HL-60/S4 (cell line): ENCODE data around the gene OCA2.

Source experiments
- in situ Hi-C: fragments of 300-500 bp; cut with MboI; formaldehyde crosslinking; loops from 2 replicates; pipeline ENCODE4 v1.14.3; 2022; ENCODE audit warnings: low sequenced_read_pairs

Gene OCA2

DNA sequence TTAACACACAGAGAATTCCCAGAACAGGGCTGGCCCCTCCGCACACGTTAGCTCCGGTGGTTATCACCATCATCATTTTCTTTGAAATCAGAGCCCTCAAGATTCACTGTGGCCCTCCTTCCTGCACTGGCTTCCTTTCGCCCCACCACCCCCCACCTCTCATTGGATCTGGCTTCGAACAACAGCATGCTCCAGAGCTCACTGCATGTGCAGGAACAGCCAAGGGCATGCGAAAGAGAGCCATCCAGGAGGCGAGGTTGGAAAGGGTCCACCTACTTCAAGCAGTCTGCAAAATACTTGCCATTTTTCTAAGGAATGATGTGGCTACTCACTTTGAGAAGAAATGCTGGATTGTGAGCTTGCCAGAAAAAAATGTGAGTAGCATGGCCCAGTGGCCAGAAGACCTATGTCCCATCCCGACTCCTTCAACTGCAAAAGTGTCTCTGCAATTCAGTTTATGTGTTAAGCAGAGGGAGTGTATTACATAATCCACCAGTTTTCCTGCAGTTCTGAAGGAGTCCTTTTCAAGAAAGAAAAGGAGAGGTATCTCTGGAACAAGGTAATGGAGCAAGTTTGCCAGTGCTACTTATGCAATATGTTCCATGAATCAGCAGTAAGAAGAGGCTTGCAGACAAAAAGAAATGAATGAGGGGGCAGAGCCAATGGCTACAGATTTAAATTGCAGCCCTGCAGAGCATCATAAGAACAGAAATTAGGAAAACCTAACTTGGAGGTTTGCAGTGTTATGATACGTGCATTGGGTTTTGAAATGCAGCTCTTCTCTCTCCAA is 92.8 kb downstream of the OCA2 start:
- in situ Hi-C loops = no loop called here

GRCh38 chr15:28005004-28005527 is 94.0 kb downstream of the OCA2 start:
- in situ Hi-C loops = no loop called here

GRCh38 chr15:28004143-28005003 is 94.7 kb downstream of the OCA2 start:
- in situ Hi-C loops = no loop called here

DNA sequence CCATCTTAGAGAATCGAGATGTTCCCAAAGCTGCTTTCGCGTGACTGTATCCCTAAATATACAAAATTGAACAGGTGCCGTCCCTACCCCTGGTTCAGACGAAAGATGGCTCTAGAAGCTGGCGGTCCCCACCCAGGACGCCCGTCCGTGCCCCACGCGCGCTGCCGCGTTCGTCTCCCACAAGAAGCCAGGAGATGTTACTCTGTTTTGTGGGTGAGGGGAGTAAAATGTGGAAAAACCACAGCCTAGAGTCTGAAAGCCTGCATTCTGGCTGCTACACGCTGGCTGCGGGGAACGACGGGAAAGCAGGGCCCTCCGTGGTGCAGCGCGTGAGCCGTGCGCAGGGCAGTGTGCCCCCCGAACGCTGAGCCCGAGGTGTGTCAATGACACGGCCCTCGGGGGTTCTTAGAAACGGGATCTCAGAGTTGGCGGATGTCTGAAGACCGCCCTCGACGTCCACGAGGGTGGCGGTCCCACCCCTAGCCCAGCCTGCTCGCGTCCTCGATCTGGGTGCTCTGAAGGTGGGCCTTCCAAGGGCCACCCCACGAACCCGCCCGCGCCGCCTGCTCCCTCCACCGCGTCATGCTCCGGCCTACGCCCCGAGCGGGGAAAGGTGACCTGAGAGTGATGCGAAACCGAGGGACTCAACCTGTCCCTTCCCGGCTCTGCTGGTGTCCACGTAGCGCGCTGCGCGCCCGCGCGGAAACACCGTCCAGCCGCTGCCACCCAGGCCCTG is 95.6 kb downstream of the OCA2 start:
- in situ Hi-C loops = no loop called here

GRCh38 chr15:28002867-28003266 is 96.2 kb downstream of the OCA2 start:
- in situ Hi-C loops = no loop called here

DNA sequence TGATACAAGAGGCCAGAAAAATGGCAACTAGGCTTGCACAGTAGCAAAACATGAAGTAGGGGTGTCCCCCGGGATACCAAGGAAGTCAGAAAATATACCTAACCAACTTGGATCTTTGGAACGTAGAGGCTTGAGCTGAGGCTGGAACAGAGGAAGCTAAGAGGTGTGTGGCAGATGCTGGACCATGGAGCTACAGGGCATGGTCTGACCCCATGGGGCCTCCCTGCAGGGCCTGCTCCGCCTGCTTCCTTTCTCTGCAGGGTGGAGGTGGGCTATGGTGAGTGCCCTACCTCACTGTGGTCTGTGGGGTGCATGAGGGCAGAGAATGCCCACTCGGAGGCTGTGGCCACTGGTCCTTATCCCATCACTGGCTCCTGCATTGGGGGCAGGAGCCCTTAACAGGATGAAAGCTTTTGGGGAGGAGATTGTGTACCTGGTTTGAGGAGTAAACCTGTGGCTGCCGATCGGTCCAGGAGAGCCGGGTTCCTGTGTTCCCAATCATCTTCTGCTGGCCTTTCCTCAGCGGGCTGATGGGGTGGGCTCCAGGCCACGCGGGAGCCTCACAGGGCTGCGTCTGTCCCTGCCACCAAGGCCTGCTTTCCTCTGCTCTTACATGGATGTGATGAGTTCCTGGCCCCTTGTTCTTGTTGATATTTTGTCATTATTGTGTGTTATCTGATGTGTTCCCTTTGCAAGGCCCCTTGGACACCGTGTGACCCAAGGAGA is 96.8 kb downstream of the OCA2 start:
- in situ Hi-C loops = no loop called here

- in situ Hi-C loops = no loop called here
Observed at GRCh38 chr15:28001641-28002040, 97.5 kb downstream of the OCA2 start.

GRCh38 chr15:27993996-27994780 is 104.9 kb downstream of the OCA2 start:
- in situ Hi-C loops = no loop called here

- in situ Hi-C loops = no loop called here
Observed at GRCh38 chr15:27993544-27993943, 105.6 kb downstream of the OCA2 start.

DNA sequence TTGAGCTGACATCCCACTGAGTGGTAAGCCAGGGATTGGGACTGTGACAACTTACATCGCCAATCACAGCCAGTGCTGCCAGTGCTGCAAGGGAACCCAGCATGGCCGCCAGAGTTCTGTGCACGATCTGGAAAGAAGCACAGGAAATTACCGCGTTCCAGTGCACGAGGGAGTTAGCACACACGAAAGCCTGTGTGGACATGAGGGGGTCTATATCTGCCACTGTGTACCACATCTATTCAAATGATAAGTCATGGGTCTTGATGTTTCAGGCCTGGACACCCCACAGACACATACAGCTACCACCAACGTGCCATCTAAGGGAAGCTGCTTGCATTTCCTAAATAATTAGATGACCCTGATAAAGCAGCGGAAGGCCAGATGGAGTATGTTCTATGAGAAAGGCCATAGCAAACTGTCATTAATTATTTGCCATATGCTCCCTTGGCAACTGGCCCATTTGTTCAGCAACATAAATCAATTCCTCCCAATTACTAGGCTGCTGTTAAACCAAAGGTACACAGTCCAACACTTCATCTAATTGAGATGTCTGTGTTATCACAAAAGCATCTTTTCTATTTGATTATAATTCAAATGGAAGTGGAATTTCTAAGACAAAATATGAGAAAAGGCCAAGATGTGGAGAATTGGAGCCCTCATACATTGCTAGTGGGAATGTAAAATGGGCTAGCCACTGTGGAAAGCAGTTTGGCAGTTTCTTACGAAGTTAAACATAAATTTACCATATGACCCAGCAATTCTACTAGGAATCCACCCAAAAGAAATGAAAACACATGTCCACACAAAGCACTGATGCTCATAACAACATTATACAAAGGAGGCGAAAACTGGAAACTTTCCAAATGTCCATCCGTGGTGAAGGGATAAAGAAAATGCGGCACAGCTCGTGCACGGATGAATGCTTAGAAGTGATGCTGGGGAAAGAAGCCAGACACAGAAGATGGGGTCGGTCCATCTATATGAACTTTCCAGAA is 108.3 kb downstream of the OCA2 start:
- in situ Hi-C loops = no loop called here

DNA sequence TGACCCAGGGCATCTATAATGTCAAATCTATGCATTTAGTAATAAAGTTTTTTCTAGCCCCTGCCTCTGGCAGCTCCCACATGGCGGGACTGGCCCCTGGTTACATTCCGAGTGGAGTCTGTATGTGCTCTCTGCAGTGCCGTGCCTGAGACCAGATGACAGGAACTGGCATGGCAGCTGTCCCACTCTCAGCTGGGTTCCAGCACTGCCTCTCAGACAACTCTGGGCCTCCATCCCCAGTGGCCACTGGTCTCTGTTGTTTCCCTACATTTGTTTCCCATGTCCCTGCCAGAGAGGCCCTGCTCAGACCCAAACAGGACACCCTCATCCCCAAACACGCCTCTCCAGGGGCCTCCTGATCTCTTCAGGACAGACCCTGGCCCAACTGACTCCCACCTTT is 109.3 kb downstream of the OCA2 start:
- in situ Hi-C loops = no loop called here

DNA sequence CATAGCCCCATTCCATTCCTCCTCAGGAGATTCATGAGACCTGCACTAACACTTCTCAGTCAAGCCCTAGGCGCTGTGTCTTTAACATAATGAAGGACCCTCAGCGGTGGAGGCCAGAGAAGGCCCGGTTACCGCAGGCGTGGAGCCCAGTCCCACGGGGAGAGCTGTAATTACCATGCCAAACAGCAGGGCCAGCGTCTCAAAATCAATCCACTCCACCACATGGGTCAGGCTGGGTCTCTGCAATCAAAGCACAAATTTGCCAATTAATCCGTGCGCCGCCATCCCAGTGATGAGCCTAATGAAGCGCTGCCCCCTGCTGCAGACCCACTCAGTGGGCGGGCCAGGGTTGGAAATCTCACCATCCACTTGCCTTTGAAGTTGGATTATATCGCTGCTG is 109.7 kb downstream of the OCA2 start:
- in situ Hi-C loops = no loop called here

GRCh38 chr15:27985099-27985498 is 114.0 kb downstream of the OCA2 start:
- in situ Hi-C loops = no loop called here

- in situ Hi-C loops = no loop called here
Observed at GRCh38 chr15:27983496-27983895, 115.6 kb downstream of the OCA2 start.

GRCh38 chr15:27977696-27978095 is 121.4 kb downstream of the OCA2 start:
- in situ Hi-C loops = no loop called here

- in situ Hi-C loops = loop anchor here (25.0 kb wide), 1 partner anchor 88 kb away; no protein-coding TSS in a partner anchor
Observed at GRCh38 chr15:27973886-27974285, 125.2 kb downstream of the OCA2 start.

- in situ Hi-C loops = loop anchor here (25.0 kb wide), 1 partner anchor 91 kb away; no protein-coding TSS in a partner anchor
Observed at GRCh38 chr15:27970661-27971392, 128.3 kb downstream of the OCA2 start.

DNA sequence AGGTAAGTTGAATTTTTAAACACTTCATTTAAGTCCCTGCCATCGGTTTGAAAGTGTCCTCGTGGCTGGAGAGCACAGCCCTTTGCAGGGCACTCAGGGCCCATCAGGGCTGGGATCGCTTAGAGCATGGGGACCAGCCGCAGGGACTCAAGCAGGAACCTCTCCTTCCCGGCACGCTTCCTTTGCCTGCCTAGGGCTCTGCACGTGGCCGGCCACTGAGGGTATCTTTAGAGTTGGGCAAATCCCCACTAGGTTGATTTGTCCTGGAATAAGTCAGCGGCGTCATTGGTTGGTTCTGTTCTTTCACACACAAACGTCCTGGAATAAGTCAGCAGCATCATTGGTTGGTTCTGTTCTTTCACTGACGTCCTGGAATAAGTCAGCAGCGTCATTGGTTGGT is 131.6 kb downstream of the OCA2 start:
- in situ Hi-C loops = loop anchor here (25.0 kb wide), 1 partner anchor 95 kb away; no protein-coding TSS in a partner anchor
